ENCODE data around the gene SNX30. TPM values are rescaled to one million over a fixed set of nuclear protein-coding genes. Genes with fewer than 3 reads are reported as not detected.

The SNX30 gene
- total and polyA plus RNA-seq, 4 donors = 1.8 to 13.5 (median 6.5) TPM

- TF ChIP-seq RAD21 (IDR thresholded peaks at IDR 0.05) = no peak
- TF ChIP-seq FOXA2 (IDR thresholded peaks at IDR 0.05) = no peak
Observed at GRCh38 chr9:112703304-112703703, 47.3 kb upstream of the SNX30 start (continued).

GRCh38 chr9:112705768-112706427 is 44.7 kb upstream of the SNX30 start:
- Histone ChIP-seq H3K4me3 (ENCODE audit: low read depth in 1 of 3, low read length in 3 of 3) (no peak overlapping the region), H3K4me1 (ENCODE audit: control insufficient read depth in 4 of 4, insufficient read depth in 4 of 4, low read length in 3 of 4) (peaks cover 0 to 5% (median 0%) of the 10 kb centered on the region in 4 donors), H3K9ac (ENCODE audit: low read depth in 1 of 2, low read length in 2 of 2) (no peak overlapping the region), H3K9me3 (ENCODE audit: control insufficient read depth in 4 of 4, low read length in 3 of 4) (no peaks in the 10 kb centered on the region), H3K27me3 (ENCODE audit: control insufficient read depth in 4 of 4, insufficient read depth in 4 of 4, low read length in 3 of 4) (no peaks in the 10 kb centered on the region), H3K36me3 (ENCODE audit: control insufficient read depth in 4 of 4, insufficient read depth in 3 of 4, low read depth in 1 of 4, low read length in 3 of 4) (peaks cover 0 to 3% (median 1%) of the 10 kb centered on the region in 4 donors), H3K27ac (ENCODE audit: low read depth in 1 of 2, low read length in 2 of 2) (no peak overlapping the region)
- TF ChIP-seq ZBTB33 (IDR thresholded peaks at IDR 0.05) (no peak), HNF4G (IDR thresholded peaks at IDR 0.05) (no peak), MAX (IDR thresholded peaks at IDR 0.05) (no peak), ATF3 (IDR thresholded peaks at IDR 0.05) (no peak), HNF4A (conservative IDR thresholded peaks at IDR 0.05) (no peak), CTCF (IDR thresholded peaks at IDR 0.05; ENCODE audit: low read depth, low read length, missing input control) (peak; percentile 57), REST (IDR thresholded peaks at IDR 0.05) (no peak), JUND (IDR thresholded peaks at IDR 0.05) (no peak), YY1 (IDR thresholded peaks at IDR 0.05) (no peak), FOXA1 (IDR thresholded peaks at IDR 0.05) (no peak), FOXA2 (IDR thresholded peaks at IDR 0.05) (no peak), RAD21 (IDR thresholded peaks at IDR 0.05) (peak; percentile 90 to 94)
- no peak for DNase-seq (ENCODE audit: low spot score)
- WGBS = 39% methylated on average over 6 of the region's 6 CpGs

Measured in liver (tissue), 9 donors.